ENCODE results near the gene PATL1.

DNA sequence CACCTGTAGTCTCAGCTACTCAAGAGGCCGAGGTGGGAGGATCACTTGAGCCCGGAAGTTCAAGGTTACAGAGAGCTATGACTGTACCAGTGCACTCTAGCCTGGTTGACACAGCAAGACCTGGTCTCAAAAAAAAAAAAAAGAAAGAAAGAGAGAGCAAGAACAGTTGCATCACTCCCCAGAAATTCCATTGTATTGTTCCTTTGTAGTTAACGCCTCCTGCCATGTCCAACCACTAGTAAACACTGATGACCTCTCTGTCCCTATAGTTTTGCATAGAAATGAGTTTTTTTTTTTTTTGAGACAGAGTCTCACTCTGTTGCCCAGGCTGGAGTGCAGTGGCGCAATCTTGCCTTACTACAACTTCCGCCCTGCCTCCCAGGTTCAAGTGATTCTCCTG lies 10.8 kb downstream of the PATL1 start:
- TF ChIP-seq POLR2AphosphoS5 (IDR thresholded peaks at IDR 0.05; ENCODE audit: low read depth, low read length) (no peak), POLR2A (IDR thresholded peaks at IDR 0.05; ENCODE audit: low read depth, low read length) (no peak), SPI1 (IDR thresholded peaks at IDR 0.05; ENCODE audit: low read depth, low read length) (no peak), TAF1 (IDR thresholded peaks at IDR 0.05; ENCODE audit: low read depth, low read length) (no peak), PAX5 (IDR thresholded peaks at IDR 0.05; ENCODE audit: insufficient read depth, low read length, severe bottlenecking) (no peak), POU2F2 (IDR thresholded peaks at IDR 0.05; ENCODE audit: low read depth, low read length) (no peak)
